GM06990 (cell line): Measurements from ENCODE around the gene CHN1.

Experiments
- DNase-seq: peaks from one replicate; pipeline ENCODE4 v3.0.0-alpha.2; 2011; ENCODE audit not compliant: insufficient read length; ENCODE audit errors: extremely low read depth
- H3K27me3 ChIP-seq: replicated peaks from 2 replicates; pipeline ENCODE4 v1.6.0; 2011; ENCODE audit warnings: low read length; ENCODE audit not compliant: control insufficient read depth, insufficient read depth
- H3K36me3 ChIP-seq: 2 replicates; pipeline ENCODE4 v1.5.1; 2011; ENCODE audit warnings: low read length; ENCODE audit not compliant: control insufficient read depth, insufficient read depth
- H3K4me3 ChIP-seq: replicated peaks from 2 replicates; pipeline ENCODE4 v1.5.1; 2011; ENCODE audit warnings: low read depth, mild to moderate bottlenecking, control low read depth, low read length
- CTCF ChIP-seq: IDR thresholded peaks from 2 replicates; pipeline ENCODE4 v1.5.1; 2011; ENCODE audit warnings: low read length, control low read depth, mild to moderate bottlenecking, inconsistent platforms; ENCODE audit not compliant: insufficient read depth, poor library complexity, severe bottlenecking

The CHN1 gene

GRCh38 chr2:175010848-175011254 lies 5.7 kb upstream of the CHN1 start:
- Histone ChIP-seq H3K27me3 (no peaks in the 10 kb centered on the region; the same call in 1 of the 2 replicates), H3K4me3 (no peak overlapping the region), H3K36me3 (no peaks in the 10 kb centered on the region)
- no peak for DNase-seq
- no peak for TF ChIP-seq CTCF

DNA sequence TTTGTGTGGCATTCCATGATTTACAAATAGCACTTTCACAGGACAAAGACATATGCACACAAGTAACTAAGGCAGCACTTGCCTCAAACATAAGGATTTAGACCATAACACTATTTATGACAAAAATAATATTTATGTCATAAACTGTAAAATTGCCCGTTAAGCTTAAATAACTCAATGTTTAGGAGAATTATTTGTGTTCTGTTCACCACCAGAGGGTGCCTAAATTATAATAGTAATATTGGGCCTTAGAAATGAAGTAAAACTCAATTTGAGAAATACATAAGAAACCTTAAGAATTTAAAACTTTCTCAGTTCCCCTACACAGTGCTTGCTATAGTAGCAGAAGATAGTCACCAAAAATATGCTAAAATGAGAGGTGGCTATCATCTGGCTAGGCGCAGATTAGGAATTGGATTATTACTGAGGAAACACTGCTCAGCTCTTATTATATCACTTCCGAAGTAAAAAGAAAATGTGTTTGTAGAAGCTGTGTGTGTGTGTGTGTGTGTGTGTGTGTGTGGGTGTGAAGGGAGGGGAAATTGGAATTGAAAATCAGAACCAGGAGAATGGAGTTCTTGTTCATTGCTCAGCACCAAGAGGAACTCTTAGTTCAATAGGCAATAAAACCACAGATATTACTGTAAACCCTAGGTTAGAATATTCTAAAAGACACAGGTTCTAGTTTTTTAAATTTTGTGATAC lies 4.9 kb upstream of the CHN1 start:
- no peak overlapping the region for H3K4me3 ChIP-seq
- H3K27me3 ChIP-seq: no peaks in the 10 kb centered on the region; the same call in 1 of the 2 replicates
- no peak for DNase-seq
- H3K36me3 ChIP-seq: no peaks in the 10 kb centered on the region
- no peak for TF ChIP-seq CTCF

DNA sequence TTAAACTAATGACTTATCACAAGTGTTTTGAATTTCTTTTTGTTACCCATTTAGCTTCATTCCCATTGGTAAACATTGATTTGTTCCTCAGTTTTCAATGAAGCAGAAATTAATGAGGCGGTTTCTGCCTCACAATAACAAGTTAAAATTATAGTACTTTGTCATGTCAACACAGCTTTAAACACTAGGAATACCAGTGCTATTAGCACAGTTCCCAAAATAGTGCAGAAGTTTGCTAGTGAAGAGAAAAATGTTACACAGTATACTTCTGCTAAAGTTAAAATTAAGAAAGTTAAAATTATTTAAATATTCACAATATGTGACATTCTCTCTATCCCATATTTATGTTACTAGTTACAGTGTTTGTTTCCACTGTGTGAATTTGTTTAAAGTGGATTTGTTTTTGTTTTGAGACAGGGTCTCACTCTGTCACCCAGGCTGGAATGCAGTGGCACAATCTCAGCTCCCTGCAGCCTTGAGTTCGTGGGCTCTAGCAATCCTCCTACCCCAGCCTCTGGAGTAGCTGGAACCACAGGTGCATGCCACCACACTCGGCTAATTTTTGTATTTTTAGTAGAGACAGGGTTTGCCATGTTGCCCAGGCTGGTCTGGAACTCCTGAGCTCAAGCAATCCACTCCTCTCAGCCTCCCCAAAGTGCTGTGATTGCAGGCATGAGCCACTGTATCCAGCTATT lies 3.8 kb upstream of the CHN1 start:
- no peaks in the 10 kb centered on the region for H3K36me3 ChIP-seq
- no peak overlapping the region for H3K4me3 ChIP-seq
- no peak for TF ChIP-seq CTCF
- no peak for DNase-seq
- H3K27me3 ChIP-seq: no peaks in the 10 kb centered on the region; the same call in 1 of the 2 replicates

- TF ChIP-seq CTCF: no peak
- no peaks in the 10 kb centered on the region; the same call in 1 of the 2 replicates for H3K27me3 ChIP-seq
- H3K36me3 ChIP-seq: no peaks in the 10 kb centered on the region
- DNase-seq: no peak
- H3K4me3 ChIP-seq: no peak overlapping the region
These were observed 2.8 kb upstream of the CHN1 start for GRCh38 chr2:175008009-175008408.

DNA sequence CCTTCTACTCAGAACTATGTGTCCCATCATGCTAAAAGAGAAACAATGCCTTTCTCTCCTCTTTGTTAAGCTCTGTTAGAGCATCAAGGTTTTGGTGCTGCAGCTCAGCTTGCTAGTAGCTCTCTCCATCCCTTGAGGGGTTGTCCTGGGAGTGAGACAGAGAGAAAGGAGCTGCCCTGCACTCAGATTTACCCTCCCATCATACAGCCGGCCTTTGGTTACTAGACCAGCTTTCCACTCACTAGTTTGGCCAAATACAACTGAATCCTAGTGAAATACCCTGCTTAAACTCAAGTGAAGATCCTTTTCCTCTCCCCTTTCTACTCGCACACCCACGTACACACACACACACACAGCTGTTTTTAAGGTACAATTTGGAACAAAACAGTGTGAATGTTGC lies 2.3 kb upstream of the CHN1 start:
- Histone ChIP-seq H3K4me3 (no peak overlapping the region), H3K27me3 (no peaks in the 10 kb centered on the region; the same call in 1 of the 2 replicates), H3K36me3 (no peaks in the 10 kb centered on the region)
- no peak for DNase-seq
- no peak for TF ChIP-seq CTCF

DNA sequence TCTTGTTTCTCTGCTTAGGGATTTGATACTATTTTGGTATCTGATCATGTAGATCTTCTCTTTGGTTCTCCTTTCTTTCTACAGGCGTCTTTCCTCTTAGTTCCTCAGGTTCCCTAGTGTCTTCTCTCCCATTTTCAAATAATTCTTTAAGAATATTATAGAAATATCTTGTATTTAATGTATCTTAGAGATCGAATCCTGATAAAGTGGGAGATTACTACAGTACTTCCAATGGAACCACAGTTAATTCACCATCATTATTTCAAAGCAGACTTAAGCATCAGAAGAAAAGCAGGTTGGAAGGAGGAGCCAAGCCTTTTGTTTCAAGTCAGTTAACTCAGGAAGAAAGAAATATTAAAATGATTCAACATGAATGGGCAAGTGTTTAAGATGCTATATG lies 1.1 kb upstream of the CHN1 start:
- Histone ChIP-seq H3K27me3 (no peaks in the 10 kb centered on the region; the same call in 1 of the 2 replicates), H3K36me3 (no peaks in the 10 kb centered on the region), H3K4me3 (no peak overlapping the region)
- DNase-seq: no peak
- TF ChIP-seq CTCF: no peak
